HUDEP-2 (cell line): ENCODE measurements around the gene DMC1.
"Not testable (repeated sequence)": the region's sequence is repeated elsewhere in the genome, so short reads cannot be mapped to it uniquely, and the experiment has no call there.

Experiments used
- DNase-seq, 76 experiments: peaks; one replicate each; lab custom pipeline; 2025; ENCODE audit not compliant: unreplicated experiment in 76 of 76; lab: John Stamatoyannopoulos, UW

The DMC1 gene

GRCh38 chr22:38569972-38570778, at the start of gene DMC1:
Gene DMC1 (minus strand): TSS chr22:38570183. CDS start chr22:38568256, 1,927 bp downstream.
- DNase-seq = peak in 74 of 76 experiments; percentile 23 to 98 (median 92)

GRCh38 chr22:38618682-38619081, 48.7 kb upstream of the DMC1 start:
- no peak for DNase-seq

GRCh38 chr22:38618258-38618657, 48.3 kb upstream of the DMC1 start:
- DNase-seq = no peak

GRCh38 chr22:38615064-38615405, 45.1 kb upstream of the DMC1 start:
- DNase-seq = not testable (repeated sequence)

GRCh38 chr22:38614332-38615063, 44.5 kb upstream of the DMC1 start:
- no peak for DNase-seq

GRCh38 chr22:38613588-38613987, 43.6 kb upstream of the DMC1 start:
- no peak for DNase-seq

- no peak for DNase-seq
Measured at GRCh38 chr22:38612217-38613006, 42.4 kb upstream of the DMC1 start.

- peak in 1 of 76 experiments; percentile 1 for DNase-seq
Measured at GRCh38 chr22:38611559-38611958, 41.6 kb upstream of the DMC1 start.

GRCh38 chr22:38610234-38610633, 40.3 kb upstream of the DMC1 start:
- no peak for DNase-seq

GRCh38 chr22:38608992-38609750, 39.2 kb upstream of the DMC1 start:
- DNase-seq = no peak

GRCh38 chr22:38607680-38608079, 37.7 kb upstream of the DMC1 start:
- DNase-seq = no peak

GRCh38 chr22:38602166-38602565, 32.2 kb upstream of the DMC1 start:
- no peak for DNase-seq

GRCh38 chr22:38601221-38601764, 31.3 kb upstream of the DMC1 start:
- DNase-seq = no peak

- DNase-seq = no peak
Measured at GRCh38 chr22:38599466-38599865, 29.5 kb upstream of the DMC1 start.

GRCh38 chr22:38582923-38583322, 12.9 kb upstream of the DMC1 start:
- DNase-seq = not testable (repeated sequence)

- no peak for DNase-seq
Measured at GRCh38 chr22:38578505-38578904, 8.5 kb upstream of the DMC1 start.

GRCh38 chr22:38572065-38572464, 2.1 kb upstream of the DMC1 start:
- peak in 23 of 76 experiments; percentile 2 to 42 (median 25) for DNase-seq

GRCh38 chr22:38570779-38571364, 889 bp upstream of the DMC1 start:
- peak in 32 of 76 experiments; percentile 2 to 51 (median 26) for DNase-seq

GRCh38 chr22:38569181-38569971, 607 bp downstream of the DMC1 start:
- DNase-seq = peak in 3 of 76 experiments; percentile 26 to 43 (median 33)
